Embryonic facial prominence (tissue), 1 donor: Measurements from ENCODE around the gene DLX5.

Source experiments
- DNase-seq: peaks from one replicate; pipeline ENCODE4 v3.0.0-alpha.2; 2016; ENCODE audit errors: extremely low spot score

Gene DLX5

GRCh38 chr7:96991546-96992191 lies 33.0 kb downstream of the DLX5 start:
- DNase-seq = no peak

DNA sequence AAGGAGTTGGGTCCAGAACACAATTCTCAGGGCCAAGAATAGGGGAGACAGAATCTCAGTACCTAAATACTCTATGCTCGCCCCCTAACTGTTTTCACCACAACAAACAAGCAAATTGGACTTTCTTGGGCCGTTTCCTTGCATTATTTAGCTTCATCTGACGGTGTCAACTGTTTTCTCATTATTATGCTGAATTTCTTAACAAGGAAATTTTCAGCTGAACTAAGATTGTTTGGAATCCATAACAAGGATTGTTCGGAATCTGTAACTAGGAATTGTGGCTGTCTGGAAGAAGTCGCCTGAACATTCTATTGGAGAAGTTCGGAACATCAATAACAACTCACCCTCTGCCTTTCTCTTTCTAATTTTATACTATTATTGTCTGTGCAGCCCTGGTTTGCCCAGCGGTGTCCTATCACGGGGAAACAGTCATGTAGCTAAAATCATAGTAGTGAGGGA lies 34.7 kb downstream of the DLX5 start:
- DNase-seq = no peak

DNA sequence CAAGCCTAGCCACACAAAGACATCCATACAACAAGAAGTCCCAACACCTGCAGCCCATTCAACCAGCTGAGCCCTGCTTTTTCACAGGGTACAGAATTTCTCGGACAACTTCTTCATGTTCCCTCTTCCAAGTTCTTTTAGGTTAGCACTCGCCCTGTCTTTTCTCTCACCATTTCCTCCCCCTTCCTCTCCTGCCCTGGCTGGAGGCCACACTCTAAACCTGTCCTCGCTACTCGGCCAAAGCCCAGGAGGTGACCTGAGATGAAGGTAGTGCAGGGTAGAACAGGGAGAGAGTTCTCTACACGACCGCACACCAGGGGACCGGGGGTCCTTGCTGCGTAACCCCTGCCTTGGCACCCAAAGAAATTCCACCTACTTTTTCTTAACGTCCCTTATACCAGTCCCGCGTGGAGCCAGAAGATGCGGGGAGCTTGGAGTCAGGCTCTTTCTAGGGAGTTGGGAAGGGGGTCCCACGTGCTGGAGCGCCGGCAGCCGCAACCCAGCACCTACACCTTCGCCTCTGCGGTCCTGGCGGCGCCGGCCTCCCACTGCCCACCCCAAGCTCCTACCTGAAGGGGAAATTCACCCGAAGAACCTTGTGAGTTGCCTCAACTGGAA lies 35.3 kb downstream of the DLX5 start:
- DNase-seq = no peak

GRCh38 chr7:96987719-96988118 lies 36.9 kb downstream of the DLX5 start:
- no peak for DNase-seq

GRCh38 chr7:96986901-96987300 lies 37.7 kb downstream of the DLX5 start:
- no peak for DNase-seq

GRCh38 chr7:96985992-96986391 lies 38.6 kb downstream of the DLX5 start:
- DNase-seq = no peak

- DNase-seq = no peak
These were observed 42.0 kb downstream of the DLX5 start for GRCh38 chr7:96982586-96982985.

- no peak for DNase-seq
These were observed 44.9 kb downstream of the DLX5 start for GRCh38 chr7:96979551-96980276.

DNA sequence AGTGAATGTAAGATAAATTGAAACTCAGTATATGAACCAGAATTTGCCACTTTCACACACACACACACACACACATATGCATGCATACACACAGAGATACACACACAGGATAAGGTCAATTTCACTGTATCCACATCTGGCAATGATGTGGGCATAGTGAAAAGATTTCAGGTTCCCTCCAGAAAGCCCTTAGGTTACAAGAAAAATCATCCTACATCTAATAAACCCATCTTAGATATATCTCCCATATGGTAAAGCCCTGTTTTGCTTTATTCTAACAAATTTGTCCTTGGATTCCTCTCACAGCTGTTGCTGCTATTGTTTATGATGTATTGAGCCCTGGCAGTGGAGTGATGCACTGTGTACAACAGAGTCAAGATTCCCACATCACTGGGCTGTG lies 47.2 kb downstream of the DLX5 start:
- DNase-seq = no peak

DNA sequence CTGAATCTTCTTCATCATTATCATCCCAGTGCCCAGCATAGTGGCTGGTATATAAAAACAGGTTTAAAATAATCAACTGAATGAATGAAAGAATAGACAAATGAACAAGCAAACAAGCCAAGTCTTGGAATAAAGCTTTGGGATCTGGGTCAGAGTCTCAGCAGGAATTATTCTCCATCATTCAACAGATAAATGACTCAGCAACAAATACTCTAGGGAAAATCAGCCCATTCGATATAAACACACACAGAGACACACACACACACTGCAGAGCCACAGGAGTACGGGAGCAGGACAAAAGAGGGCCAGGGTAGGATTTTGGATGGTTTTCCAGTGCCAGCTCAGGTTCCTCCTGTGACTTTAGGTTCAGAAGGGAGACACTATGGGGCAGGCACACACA lies 48.5 kb downstream of the DLX5 start:
- no peak for DNase-seq

GRCh38 chr7:96973986-96974385 lies 50.6 kb downstream of the DLX5 start:
- DNase-seq = no peak

- no peak for DNase-seq
These were observed 53.9 kb downstream of the DLX5 start for GRCh38 chr7:96970739-96971138.
